ENCODE measurements around the gene GFI1.

- TF ChIP-seq CTCF (IDR thresholded peaks at IDR 0.05) (no peak), POLR2AphosphoS5 (IDR thresholded peaks at IDR 0.05) (no peak), POLR2A (IDR thresholded peaks at IDR 0.05) (no peak), EP300 (IDR thresholded peaks at IDR 0.05) (no peak)
Measured at GRCh38 chr1:92441697-92442342, 44.9 kb downstream of the GFI1 start.

Measured in sigmoid colon (tissue), 4 donors.